Fibroblast of lung (primary cell): Measurements from ENCODE around the gene PSAP. TPM values are rescaled to one million over a fixed set of nuclear protein-coding genes. Genes with fewer than 3 reads are reported as not detected.

Experiments
- DNase-seq, 2 donors: peaks; one replicate each; pipeline versions ENCODE4 v3.0.0 to v3.0.0-alpha.2; 2010; ENCODE audit warnings: low read depth in 2 of 2
- H2AFZ ChIP-seq: 2 replicates; pipeline ENCODE4 v1.5.1; 2012; ENCODE audit warnings: low read length, control low read depth, inconsistent platforms
- H3K27ac ChIP-seq: 2 replicates; pipeline ENCODE4 v1.5.1; 2011; ENCODE audit warnings: low read length, control low read depth; ENCODE audit not compliant: insufficient read depth
- H3K27me3 ChIP-seq: 2 replicates; pipeline ENCODE4 v1.5.1; 2011; ENCODE audit warnings: mild to moderate bottlenecking, low read length; ENCODE audit not compliant: control insufficient read depth, insufficient read depth
- H3K36me3 ChIP-seq: 2 replicates; pipeline ENCODE4 v1.5.1; 2011; ENCODE audit warnings: low read length; ENCODE audit not compliant: control insufficient read depth, insufficient read depth
- H3K4me1 ChIP-seq: 2 replicates; pipeline ENCODE4 v1.5.1; 2011; ENCODE audit warnings: low read length; ENCODE audit not compliant: control insufficient read depth, insufficient read depth; ENCODE audit errors: extremely low read depth
- H3K4me2 ChIP-seq: 2 replicates; pipeline ENCODE4 v1.5.1; 2011; ENCODE audit warnings: low read length, control low read depth; ENCODE audit not compliant: insufficient read depth; ENCODE audit errors: extremely low read depth
- H3K4me3 ChIP-seq, 4 experiments: fragments of 200-600 bp in 1 of 4; sonication (generic) in 1 of 4; replicated peaks in 1 of 4; 2 replicates each; pipeline ENCODE4 v1.5.1; 2011 to 2016; ENCODE audit warnings: low read length in 4 of 4, low read depth in 3 of 4, mild to moderate bottlenecking in 3 of 4, control low read depth in 2 of 4, inconsistent platforms in 1 of 4, mixed read lengths in 1 of 4; ENCODE audit not compliant: insufficient read depth in 1 of 4; ENCODE audit errors: control extremely low read depth in 1 of 4
- H3K79me2 ChIP-seq: 2 replicates; pipeline ENCODE4 v1.5.1; 2012; ENCODE audit warnings: mild to moderate bottlenecking, low read length, inconsistent platforms; ENCODE audit not compliant: control insufficient read depth, insufficient read depth
- H3K9ac ChIP-seq: 2 replicates; pipeline ENCODE4 v1.5.1; 2011; ENCODE audit warnings: mild to moderate bottlenecking, low read length, control low read depth; ENCODE audit not compliant: insufficient read depth
- H3K9me3 ChIP-seq: 2 replicates; pipeline ENCODE4 v1.5.1; 2012; ENCODE audit warnings: low read depth, low read length; ENCODE audit not compliant: control insufficient read depth, insufficient read depth
- H4K20me1 ChIP-seq: 2 replicates; pipeline ENCODE4 v1.5.1; 2011; ENCODE audit warnings: low read length; ENCODE audit not compliant: control insufficient read depth, insufficient read depth; ENCODE audit errors: extremely low read depth
- EZH2 ChIP-seq: IDR thresholded peaks from 2 replicates; pipeline ENCODE4 v1.5.1; 2012; ENCODE audit warnings: low read length, control low read depth, mild to moderate bottlenecking; ENCODE audit errors: missing control alignments
- polyA plus RNA-seq, 2 donors: library from polyadenylated mRNA; depleted of rRNA in 1 of 2; stranded (reverse) in 1 of 2; unstranded in 1 of 2; fragments of >200 nt; gene quantifications; 2 replicates each; pipeline ENCODE4 v1.2.1, GENCODE V29; 2011 to 2012; ENCODE audit warnings: missing spikeins in 1 of 2
- total RNA-seq: library from RNA; depleted of rRNA; stranded (reverse); fragments of >200 nt; gene quantifications from 2 replicates; pipeline ENCODE4 v1.2.1, GENCODE V29; 2014
- TF ChIP-seq, protein P1 (sequence below), 2 donors: IDR thresholded peaks in 1 of 2; conservative IDR thresholded peaks in 1 of 2; 1 replicate in 1 of 2; 2 replicates in 1 of 2; pipeline ENCODE4 v1.5.1; 2011 to 2012; ENCODE audit warnings: low read length in 2 of 2, control low read depth in 1 of 2, inconsistent platforms in 1 of 2, low read depth in 1 of 2, mild to moderate bottlenecking in 1 of 2

The PSAP gene
- total and polyA plus RNA-seq, 2 donors (not counting 1 experiment from before 2014, with no cell fraction given) = 1,180 to 1,566 TPM

DNA sequence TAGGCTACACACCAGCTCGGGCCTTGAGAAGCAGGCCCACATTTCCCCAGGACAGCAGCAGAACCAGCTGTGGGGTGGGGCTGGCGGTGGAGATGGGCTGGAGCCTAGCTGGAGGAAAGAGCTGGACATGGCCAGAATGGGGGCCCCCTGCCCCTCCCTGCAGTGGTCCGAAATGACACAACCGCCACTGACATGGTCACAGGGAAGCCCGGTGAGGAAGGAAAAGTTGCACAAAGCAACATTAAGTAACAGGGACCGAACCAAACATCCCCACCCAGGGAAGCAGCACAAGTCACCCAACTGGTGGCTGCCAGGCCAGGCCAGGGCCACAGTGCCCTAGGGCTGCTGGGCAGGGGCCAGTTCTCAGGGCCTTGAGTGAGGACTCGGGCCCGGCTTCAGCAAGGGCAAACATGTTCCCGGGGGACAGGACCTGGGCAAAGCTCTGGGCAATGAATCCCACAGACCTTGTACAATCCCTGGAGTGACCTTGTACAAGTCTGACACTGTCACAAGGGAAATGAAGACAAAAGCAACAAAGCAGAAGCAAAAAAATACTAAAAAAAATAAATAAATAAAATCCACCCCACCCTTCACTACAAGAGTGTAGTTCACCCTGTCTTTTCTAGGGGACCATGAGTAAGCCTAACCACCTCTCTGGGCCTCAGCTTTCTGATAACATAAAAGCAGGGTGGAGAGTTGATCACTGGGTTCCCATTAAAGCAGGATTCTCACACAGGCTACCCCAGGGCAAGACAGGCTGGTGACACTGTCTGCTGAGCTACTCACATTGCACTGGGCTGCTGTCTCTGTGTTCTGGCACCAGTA, 33.0 kb downstream of the PSAP start:
- H3K27me3 ChIP-seq = no peaks in the 10 kb centered on the region
- no peak overlapping the region for H3K9ac ChIP-seq
- H3K9me3 ChIP-seq = no peaks in the 10 kb centered on the region
- no peak overlapping the region for H3K27ac ChIP-seq
- no peak overlapping the region for H3K4me3 ChIP-seq
- no peaks in the 10 kb centered on the region for H3K79me2 ChIP-seq
- no peak overlapping the region for H3K4me2 ChIP-seq
- H3K36me3 ChIP-seq = peaks cover 37% of the 10 kb centered on the region
- no peaks in the 10 kb centered on the region for H3K4me1 ChIP-seq
- H4K20me1 ChIP-seq = no peaks in the 10 kb centered on the region
- no peak overlapping the region for H2AFZ ChIP-seq
- TF ChIP-seq, protein P1, sequence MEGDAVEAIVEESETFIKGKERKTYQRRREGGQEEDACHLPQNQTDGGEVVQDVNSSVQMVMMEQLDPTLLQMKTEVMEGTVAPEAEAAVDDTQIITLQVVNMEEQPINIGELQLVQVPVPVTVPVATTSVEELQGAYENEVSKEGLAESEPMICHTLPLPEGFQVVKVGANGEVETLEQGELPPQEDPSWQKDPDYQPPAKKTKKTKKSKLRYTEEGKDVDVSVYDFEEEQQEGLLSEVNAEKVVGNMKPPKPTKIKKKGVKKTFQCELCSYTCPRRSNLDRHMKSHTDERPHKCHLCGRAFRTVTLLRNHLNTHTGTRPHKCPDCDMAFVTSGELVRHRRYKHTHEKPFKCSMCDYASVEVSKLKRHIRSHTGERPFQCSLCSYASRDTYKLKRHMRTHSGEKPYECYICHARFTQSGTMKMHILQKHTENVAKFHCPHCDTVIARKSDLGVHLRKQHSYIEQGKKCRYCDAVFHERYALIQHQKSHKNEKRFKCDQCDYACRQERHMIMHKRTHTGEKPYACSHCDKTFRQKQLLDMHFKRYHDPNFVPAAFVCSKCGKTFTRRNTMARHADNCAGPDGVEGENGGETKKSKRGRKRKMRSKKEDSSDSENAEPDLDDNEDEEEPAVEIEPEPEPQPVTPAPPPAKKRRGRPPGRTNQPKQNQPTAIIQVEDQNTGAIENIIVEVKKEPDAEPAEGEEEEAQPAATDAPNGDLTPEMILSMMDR (conservative IDR thresholded peaks at IDR 0.05 in 1 of 2, IDR thresholded peaks at IDR 0.05 in 1 of 2; ENCODE audit: low read depth in 1 of 2, low read length in 2 of 2) = no peak
- TF ChIP-seq EZH2 = no peak
- no peak for DNase-seq

DNA sequence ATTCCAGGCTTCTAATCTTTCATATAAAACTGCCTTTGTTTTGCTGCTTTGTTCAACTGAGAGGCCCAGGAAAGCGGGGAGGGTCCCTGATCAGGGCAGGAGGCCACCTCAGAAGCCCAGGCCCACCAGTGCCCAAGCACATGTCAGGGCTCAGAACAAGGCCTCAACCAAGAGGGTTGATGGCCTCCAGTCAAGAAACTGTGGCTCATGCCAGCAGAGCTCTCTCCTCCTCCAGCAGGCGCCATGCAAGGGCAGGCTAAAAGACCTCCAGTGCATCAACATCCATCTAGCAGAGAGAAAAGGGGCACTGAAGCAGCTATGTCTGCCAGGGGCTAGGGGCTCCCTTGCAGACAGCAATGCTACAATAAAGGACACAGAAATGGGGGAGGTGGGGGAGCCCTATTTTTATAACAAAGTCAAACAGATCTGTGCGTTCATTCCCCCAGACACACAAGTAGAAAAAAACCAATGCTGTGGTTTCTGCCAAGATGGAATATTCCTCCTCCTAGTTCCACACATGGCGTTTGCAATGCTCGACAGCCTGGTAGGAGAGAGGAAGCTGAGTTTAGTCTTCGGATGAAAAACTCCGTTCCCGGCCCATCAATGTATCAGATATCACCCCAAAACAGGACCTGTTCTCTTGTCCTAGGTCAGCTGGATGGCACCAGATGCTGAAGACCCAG, 34.0 kb downstream of the PSAP start:
- Histone ChIP-seq H3K27me3 (no peaks in the 10 kb centered on the region), H2AFZ (no peak overlapping the region), H3K79me2 (no peaks in the 10 kb centered on the region), H3K36me3 (peaks cover 36% of the 10 kb centered on the region), H3K4me2 (no peak overlapping the region), H3K4me3 (no peak overlapping the region), H3K9me3 (no peaks in the 10 kb centered on the region), H3K27ac (no peak overlapping the region), H3K4me1 (no peaks in the 10 kb centered on the region), H4K20me1 (no peaks in the 10 kb centered on the region), H3K9ac (no peak overlapping the region)
- DNase-seq = no peak
- TF ChIP-seq, protein P1 (conservative IDR thresholded peaks at IDR 0.05 in 1 of 2, IDR thresholded peaks at IDR 0.05 in 1 of 2; ENCODE audit: low read depth in 1 of 2, low read length in 2 of 2) = no peak
- no peak for TF ChIP-seq EZH2

DNA sequence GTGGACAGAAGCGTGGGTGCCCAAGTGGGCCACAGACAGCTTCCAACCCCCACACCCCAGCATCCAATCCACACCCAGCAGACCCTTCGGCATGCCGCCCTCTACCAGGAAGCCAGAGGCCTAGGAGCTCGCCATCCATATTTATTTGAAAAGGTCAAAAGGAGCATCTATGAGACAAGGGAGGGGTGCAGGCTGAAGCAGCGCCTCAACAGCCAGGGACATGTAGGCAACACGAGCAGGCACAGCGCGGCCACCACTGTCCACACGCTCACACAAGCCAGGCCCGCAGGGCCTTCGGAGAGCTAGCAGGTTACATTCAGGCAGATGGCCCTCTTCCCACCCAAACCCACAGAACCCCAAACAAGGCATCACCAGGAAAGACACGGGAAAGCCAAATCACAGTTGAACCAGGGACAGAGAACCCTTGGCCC, 34.6 kb downstream of the PSAP start:
- Histone ChIP-seq H4K20me1 (no peaks in the 10 kb centered on the region), H3K79me2 (no peaks in the 10 kb centered on the region), H3K4me3 (no peak overlapping the region), H3K27ac (no peak overlapping the region), H3K9ac (no peak overlapping the region), H2AFZ (no peak overlapping the region), H3K9me3 (no peaks in the 10 kb centered on the region), H3K27me3 (no peaks in the 10 kb centered on the region), H3K4me1 (no peaks in the 10 kb centered on the region), H3K4me2 (no peak overlapping the region), H3K36me3 (peaks cover 31% of the 10 kb centered on the region)
- TF ChIP-seq, protein P1 (conservative IDR thresholded peaks at IDR 0.05 in 1 of 2, IDR thresholded peaks at IDR 0.05 in 1 of 2; ENCODE audit: low read depth in 1 of 2, low read length in 2 of 2) = no peak
- TF ChIP-seq EZH2 = no peak
- DNase-seq = no peak
